Measurements from ENCODE around the gene RBM4B. TPM values are rescaled to one million over a fixed set of nuclear protein-coding genes. Genes with fewer than 3 reads are reported as not detected.
"Not testable (repeated sequence)": the region's sequence is repeated elsewhere in the genome, so short reads cannot be mapped to it uniquely, and the experiment has no call there.

Gene RBM4B
- total RNA-seq, 4 donors from 2014 or later = 7.8 to 13.9 (median 11.2) TPM

DNA sequence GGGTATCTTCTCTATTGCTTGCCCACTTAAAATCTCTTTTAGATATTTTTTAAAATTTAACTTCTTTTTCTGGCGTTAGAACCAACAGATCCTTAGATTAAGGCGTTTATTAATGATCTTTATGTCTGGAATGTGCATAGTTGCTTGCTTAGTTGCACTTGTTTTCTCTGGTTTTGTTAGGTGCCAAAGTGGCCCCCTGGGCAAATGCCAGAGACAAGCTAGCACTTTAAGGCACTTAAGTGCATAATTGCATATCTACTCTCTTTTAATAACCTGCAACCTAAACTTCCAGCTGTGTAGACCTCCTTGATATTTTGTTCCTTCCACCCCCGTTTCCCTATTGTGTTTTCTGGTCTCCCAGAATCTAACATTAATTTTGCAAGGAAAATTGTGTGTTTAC lies 35.9 kb downstream of the RBM4B start:
- no peak for TF ChIP-seq CTCF (IDR thresholded peaks at IDR 0.05)
- DNase-seq (ENCODE audit: low spot score) (no peak), ATAC-seq (ENCODE audit: low FRiP score) (no peak)

DNA sequence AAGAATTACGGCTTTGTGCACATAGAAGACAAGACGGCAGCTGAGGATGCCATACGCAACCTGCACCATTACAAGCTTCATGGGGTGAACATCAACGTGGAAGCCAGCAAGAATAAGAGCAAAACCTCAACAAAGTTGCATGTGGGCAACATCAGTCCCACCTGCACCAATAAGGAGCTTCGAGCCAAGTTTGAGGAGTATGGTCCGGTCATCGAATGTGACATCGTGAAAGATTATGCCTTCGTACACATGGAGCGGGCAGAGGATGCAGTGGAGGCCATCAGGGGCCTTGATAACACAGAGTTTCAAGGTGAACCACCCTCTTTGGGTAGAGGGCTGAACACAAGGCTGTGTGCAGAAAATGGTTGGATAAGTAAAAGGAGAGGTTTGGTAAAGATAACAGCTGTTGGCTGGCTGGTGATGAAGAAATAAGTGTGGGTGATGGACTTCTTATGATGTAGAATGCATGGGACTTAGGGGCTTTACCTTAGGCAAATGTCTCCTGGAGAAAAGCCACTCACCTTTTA lies 37.8 kb downstream of the RBM4B start:
- not testable (repeated sequence) for DNase-seq (ENCODE audit: low spot score); ATAC-seq (ENCODE audit: low FRiP score)

GRCh38 chr11:66639066-66639813 lies 38.4 kb downstream of the RBM4B start:
- DNase-seq (ENCODE audit: low spot score) (no peak), ATAC-seq (ENCODE audit: low FRiP score) (no peak)
- no peak for TF ChIP-seq CTCF (IDR thresholded peaks at IDR 0.05)

GRCh38 chr11:66638177-66639065 lies 39.3 kb downstream of the RBM4B start, which contains the start of gene RBM4:
Gene RBM4 (plus strand): TSS chr11:66638703. CDS start chr11:66639712, 1,009 bp downstream.
- peak; percentile 98 for ATAC-seq (ENCODE audit: low FRiP score)
- TF ChIP-seq CTCF (IDR thresholded peaks at IDR 0.05) = no peak
- peak; percentile 85 for DNase-seq (ENCODE audit: low spot score)

DNA sequence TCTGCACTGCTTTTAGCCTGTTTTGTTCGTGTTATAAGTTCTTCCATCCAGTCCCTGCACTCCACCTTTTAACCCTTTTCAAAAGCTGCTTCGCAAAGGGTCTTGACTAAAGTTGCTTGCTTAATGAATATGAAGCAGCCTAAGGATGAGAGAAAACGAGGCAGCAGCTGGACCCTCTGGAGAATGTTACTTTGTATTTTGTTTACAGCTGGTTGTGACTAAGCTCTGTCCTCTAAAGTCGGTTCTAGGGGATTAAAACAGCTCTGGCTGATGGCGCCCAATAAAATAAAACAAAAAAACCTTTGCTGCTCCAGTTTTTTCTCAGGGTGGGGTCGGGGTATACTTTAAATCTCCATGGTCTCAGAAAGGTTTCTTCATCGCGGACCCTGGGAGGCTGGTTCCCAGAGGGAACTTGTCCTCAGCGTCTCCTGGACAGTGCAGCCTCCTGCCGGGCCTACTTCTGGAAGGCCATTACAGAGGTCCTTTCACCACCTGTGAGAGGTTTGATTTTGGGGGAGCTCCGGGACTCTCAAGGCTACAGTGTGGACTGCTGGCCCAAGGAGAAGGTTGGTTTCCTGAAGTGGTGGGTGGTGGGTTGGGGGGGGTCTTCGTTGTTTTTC lies 40.0 kb downstream of the RBM4B start:
- ATAC-seq (ENCODE audit: low FRiP score) (peak; percentile 22), DNase-seq (ENCODE audit: low spot score) (no peak)
- no peak for TF ChIP-seq CTCF (IDR thresholded peaks at IDR 0.05)

DNA sequence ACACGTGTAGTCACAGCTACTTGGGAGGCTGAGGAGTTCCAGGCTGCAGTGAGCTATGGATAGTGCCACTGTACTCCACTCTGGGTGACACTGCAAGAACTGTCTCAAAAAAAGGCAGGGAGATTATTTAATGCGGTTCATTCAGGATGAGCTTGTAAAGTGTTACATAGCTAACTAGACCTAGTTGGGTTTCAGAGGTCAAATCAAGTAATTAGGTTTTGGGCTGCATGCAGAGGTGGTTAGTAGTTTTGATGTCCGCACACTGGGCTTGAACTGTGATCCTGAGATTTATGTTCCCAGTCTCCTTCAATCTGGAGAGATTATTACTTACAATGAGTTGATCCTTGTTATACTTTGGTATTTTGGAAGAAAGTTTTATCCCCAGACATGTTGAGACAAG lies 41.3 kb downstream of the RBM4B start:
- DNase-seq (ENCODE audit: low spot score) (no peak), ATAC-seq (ENCODE audit: low FRiP score) (no peak)
- TF ChIP-seq CTCF (IDR thresholded peaks at IDR 0.05) = no peak

DNA sequence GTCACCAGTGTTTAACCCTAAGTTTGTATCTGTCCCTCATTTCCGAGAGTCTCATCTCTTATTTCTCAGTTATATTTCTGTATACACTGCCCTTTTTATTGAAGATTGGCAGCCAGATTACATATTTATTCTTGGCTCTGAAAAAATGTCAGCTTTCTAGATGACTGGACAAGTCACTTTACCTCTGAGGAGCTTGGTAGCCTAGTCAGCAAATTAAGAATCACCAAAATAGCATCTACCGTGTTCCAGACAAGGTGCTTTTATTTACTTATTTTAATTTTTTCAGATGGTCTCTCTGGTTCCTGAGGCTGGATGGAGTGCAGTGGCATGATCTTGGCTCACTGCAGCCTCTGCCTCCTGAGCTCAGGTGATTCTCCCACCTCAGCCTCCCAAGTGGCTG lies 44.7 kb downstream of the RBM4B start:
- DNase-seq (ENCODE audit: low spot score) (no peak), ATAC-seq (ENCODE audit: low FRiP score) (no peak)
- no peak for TF ChIP-seq CTCF (IDR thresholded peaks at IDR 0.05)

Measured in omental fat pad (tissue), 4 donors.